HG02759 (cell line): ENCODE measurements around the gene MAP3K5.
"Not testable (repeated sequence)": the region's sequence is repeated elsewhere in the genome, so short reads cannot be mapped to it uniquely, and the experiment has no call there.

Experiments
- ATAC-seq: cut with Tn5 transposase; IDR thresholded peaks from one replicate; pipeline ENCODE4 v1.9.1; 2021; ENCODE audit warnings: mild to moderate bottlenecking, moderate library complexity; ENCODE audit not compliant: unreplicated experiment

Gene MAP3K5

DNA sequence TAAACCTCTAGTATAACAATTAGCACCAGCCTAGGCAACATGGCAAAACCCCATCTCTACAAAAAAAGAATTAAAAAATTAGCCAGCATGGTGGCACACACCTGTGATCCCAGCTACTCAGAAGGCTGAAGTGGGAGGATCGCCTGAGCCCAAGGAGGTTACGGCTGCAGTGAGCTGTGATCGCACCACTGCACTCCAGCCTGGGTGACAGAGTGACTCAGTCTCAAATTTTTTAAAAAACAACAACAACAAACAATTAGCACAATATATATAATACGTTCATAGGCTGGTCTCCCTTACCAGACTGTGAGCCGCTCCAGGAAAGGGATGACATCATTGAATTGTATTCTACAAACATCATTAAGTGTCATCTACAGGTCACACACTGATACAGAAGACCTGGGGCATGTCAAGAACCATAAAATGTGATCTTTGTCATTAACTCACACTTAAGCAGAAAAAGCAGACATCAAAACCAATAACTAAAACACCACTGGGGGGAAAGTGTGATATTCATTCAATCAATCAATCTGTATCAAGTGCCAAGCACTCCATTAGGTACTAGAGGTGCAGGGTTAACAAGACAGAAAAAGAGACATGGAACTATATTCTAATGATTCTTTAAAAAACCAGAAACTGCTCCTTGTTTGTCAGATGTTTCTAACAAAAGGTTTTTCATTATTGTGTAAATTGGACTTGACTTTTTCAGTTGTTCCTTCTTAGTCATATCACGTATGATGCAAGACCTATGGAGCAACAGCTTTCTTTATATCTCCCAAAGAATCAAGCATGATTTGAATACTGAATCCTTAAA is 17.8 kb downstream of the MAP3K5 start:
- ATAC-seq: no peak

DNA sequence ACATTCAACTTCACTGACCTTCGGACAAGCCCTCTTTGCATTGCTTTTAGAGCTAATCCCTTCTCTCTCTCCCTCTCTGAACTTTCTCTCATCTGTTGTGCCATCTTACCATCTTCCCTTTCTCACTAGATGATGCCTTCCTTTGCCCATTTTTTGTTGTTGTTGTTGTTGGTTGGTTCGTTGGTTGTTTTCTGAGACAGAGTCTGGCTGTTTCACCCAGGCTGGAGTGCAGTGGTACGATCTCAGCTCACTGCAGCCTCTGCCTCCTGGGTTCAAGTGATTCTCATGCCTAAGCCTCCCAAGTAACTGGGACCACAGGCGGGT is 18.8 kb downstream of the MAP3K5 start:
- no peak for ATAC-seq

- peak; percentile 66 for ATAC-seq
Measured at GRCh38 chr6:136772685-136773472, 19.4 kb downstream of the MAP3K5 start.

DNA sequence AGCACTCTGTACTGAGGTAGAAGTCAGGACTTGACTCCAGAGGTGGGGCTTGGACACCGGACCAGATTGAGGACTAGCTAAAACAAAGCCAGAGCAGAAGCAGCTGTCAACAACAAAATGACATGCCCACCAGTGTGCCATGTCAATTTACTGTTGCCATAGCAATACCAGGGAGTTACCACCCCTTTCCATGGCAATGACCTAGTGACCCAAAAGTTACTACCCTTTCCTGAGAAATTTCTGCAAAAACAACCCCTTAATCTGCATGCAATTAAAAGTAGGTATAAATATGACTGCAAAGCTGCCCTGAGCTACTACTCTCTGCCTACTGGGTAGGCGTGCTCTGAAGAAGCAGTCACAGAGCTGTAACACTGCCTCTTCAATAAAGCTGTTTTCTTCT is 21.0 kb downstream of the MAP3K5 start:
- no peak for ATAC-seq

GRCh38 chr6:136769759-136770158 is 22.5 kb downstream of the MAP3K5 start:
- ATAC-seq: no peak

DNA sequence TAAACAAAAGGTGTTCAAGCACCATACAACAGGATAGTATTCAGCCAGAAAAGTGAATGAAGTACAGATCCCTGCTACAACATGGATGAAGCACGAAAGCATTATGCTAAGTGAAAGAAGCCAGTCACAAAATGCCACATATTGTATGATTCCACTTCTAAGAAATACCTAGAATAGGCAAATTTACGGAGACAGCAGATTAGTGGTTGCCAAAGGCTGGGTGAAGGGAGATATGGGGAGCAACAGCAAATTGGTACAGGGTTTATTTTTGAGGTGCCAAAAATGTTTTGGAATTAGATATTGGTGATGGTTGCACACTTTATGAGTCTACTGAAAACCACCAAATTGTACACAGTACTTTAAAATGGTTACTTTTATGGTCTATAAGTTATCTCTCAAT is 23.2 kb downstream of the MAP3K5 start:
- no peak for ATAC-seq

GRCh38 chr6:136767570-136768309 is 24.5 kb downstream of the MAP3K5 start:
- no peak for ATAC-seq

DNA sequence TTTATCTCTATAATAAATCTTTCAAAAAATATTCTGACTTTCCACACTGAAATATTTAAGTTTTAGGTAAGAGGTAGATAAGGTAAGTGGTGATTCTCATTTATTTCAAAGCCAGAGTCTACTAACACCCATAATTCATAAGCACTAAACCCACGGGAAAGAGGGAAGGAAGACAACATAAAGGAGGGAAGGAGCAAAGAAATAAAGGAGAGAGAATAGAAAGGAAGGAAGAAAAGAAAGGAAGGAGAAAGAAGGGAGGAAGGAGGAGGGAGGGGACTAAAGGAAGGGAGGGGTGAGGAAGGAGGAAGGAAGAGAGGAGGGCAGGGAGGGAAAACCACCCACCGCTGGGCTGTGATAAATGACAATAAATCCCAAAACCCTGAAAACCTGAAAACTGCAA is 25.2 kb downstream of the MAP3K5 start:
- no peak for ATAC-seq

GRCh38 chr6:136766274-136766673 is 26.0 kb downstream of the MAP3K5 start:
- ATAC-seq: no peak

- ATAC-seq: peak; percentile 43
Measured at GRCh38 chr6:136764517-136764993, 27.7 kb downstream of the MAP3K5 start.

GRCh38 chr6:136763716-136764516 is 28.4 kb downstream of the MAP3K5 start:
- peak; percentile 48 for ATAC-seq

- peak; percentile 33 for ATAC-seq
Measured at GRCh38 chr6:136763255-136763654, 29.0 kb downstream of the MAP3K5 start.

DNA sequence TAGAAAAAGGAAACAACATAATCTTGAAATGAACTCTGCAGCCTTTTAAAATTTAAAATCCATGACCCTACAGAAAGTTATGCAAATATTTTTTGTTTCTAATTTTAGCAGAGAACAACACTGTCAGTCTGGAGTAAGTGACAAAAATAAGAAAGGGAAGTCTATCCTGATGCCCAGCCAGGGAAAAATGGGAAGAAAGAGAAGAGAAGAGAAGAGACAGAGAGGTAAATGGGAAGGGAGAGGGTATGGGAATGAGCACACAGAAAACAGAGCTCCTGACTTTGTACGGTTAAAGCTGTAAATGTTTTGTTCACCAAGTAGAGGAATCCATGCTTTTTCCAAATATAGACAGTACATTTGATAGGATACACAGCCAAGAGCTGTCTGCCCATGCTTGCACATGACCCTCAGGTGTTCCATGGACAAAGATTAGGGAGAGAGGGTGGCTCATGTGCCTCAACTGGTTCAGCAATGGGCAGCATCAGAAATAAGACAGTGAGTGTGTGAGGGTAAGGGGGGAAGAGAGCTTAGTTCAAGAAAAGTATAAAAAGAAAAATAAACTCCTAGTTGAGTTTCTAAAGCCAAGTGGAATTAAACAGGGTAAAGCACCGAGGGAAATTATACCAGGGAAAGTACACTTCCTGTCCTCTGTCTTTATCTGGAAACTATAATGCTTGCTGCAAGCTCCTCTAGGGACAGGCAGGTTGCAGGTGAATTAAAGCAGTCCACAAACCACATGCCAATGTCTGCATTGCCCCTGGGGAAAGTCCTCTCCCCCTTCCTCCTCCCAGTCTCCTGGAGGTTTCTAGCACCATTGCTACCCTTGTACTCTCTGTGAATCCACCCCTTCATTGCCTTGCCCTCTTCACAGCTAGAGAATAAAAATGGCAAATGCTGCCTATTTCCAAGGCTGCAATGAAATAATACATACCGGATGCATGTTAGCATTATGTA is 30.0 kb downstream of the MAP3K5 start:
- no peak for ATAC-seq

DNA sequence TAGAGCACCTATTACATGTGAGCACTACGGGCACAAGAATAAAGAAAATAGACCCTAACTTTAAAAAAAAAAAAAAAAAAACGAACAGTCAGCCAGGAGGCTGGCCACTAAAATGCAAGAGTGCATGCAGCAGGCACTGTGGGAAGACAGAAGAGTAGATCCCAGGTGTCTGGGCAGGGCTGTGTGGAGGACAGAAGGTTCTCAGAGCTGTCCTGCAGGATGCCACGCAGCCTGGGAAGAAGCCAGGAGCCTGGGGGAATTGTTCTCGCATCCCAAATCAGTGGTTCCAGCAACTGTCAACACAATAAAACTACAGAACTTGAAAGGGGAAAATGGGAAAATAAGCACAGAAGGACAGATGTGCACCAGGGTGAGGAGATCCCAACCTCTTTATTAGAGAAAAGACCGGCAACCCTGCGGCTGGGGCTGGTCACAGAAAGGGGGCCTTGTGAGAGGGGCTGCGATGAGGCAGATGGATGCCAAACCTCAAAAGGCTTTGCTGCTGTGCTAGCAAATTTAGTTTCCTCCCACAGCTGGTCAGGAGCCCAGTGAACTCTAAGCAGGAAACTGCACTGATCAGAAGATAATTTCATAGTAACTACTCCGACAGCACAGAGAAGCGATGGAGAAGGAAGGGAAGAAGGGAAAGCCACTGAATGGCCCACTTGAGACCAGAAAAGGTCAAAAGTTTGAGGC is 30.9 kb downstream of the MAP3K5 start:
- ATAC-seq: no peak

- not testable (repeated sequence) for ATAC-seq
Measured at GRCh38 chr6:136760781-136761180, 31.5 kb downstream of the MAP3K5 start.

GRCh38 chr6:136757150-136757549 is 35.1 kb downstream of the MAP3K5 start:
- ATAC-seq: no peak

DNA sequence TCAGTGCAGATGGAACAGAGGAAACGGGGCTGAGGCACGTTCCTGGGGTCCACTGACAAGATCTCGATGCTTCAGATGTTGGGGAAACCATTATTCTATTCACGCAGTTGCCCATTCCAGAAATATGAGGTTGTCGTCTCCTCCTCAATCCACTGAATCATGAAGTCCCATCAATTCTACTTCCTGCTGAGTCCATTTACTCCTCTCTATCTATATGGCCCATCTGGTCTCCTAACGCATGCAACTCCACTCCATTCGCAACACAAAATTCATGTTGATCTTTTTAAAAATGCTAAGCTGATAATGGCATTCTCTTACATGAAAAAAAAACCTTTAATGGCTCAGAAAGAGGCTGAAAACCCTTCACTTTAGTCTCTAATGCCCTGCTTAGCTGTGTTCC is 37.5 kb downstream of the MAP3K5 start:
- no peak for ATAC-seq

GRCh38 chr6:136753624-136754023 is 38.7 kb downstream of the MAP3K5 start:
- ATAC-seq: no peak

GRCh38 chr6:136752554-136752953 is 39.7 kb downstream of the MAP3K5 start:
- ATAC-seq: no peak
